OCI-LY3 (cell line): ENCODE measurements around the gene ZBTB1.

ENCODE experiments used
- CTCF ChIP-seq: fragments of 200-600, 300-600 bp; sonication (generic); IDR thresholded peaks from 2 replicates; pipeline ENCODE4 v1.5.1; 2014; ENCODE audit warnings: antibody characterized with exemption, low read length, low read depth
- EZH2phosphoT487 ChIP-seq: fragments of 200-600 bp; shearing (Covaris generic); IDR thresholded peaks from 2 replicates; pipeline ENCODE4 v1.6.1; 2018; ENCODE audit warnings: antibody characterized with exemption, mixed run types, low read depth

GRCh38 chr14:64540208-64541202 lies 35.9 kb downstream of the ZBTB1 start, which contains the start of gene HSPA2:
- TF ChIP-seq EZH2phosphoT487 = no peak
- peak; percentile 64 for TF ChIP-seq CTCF
